T-helper 2 cell (primary cell): ENCODE data around the gene ZKSCAN1.

Experiments used
- DNase-seq, 5 experiments: peaks; one replicate each; pipeline versions ENCODE4 v3.0.0 to v3.0.0-alpha.2; 2012 to 2022

Gene ZKSCAN1

DNA sequence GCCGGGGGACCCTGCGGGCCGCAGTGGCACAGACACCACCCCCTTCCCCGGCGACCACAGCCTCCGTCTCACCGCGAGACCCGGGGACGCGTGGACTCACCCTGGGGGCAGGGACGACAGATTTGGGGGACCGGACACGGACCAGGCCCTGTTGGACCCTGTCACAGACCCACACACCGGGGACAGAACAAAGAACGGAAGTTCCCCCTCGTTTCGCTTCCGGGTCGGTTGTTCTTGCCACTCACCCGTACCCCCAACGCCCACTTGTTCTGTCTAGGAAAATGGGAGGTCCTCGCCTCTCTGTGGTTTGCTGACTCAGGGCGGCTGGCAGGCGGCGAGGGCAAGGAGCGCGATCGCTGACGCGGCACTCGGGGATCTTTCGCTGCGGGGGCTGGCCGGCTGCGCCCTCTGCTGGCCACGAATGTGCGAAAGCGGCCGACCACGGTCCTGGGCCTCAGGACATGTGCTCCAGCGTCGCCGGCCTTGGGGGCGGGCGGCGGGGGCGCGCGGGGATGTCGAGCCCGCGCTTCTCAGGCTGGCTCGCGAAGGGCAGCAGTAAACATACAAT is 66.2 kb downstream of the ZKSCAN1 start, which contains the start of gene ZNF3:
Gene ZNF3, minus strand, starts transcription at position 189 of the 568 bp plus-strand sequence. CDS start 4,366 bp downstream, outside the sequence.
- DNase-seq: peak; percentile 88 to 99 (median 95)

DNA sequence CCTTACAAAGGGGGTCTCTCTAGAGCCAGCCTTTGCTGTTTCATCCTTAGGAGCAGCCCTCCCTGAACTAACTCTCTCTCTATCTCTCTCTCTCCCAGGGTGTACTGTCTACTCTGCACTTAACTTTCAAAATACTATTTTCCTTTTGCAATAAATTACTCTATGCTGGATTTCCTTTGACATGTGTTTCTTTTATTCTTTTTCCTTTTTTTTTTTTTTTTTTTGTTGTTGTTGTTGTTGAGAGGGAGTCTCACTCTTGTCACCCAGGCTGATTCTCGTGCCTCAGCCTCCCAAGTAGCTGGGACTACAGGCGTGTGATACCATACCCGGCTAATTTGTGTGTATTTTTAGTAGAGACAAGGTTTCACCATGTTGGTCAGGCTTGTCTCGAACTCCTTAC is 67.6 kb downstream of the ZKSCAN1 start:
- no peak for DNase-seq

DNA sequence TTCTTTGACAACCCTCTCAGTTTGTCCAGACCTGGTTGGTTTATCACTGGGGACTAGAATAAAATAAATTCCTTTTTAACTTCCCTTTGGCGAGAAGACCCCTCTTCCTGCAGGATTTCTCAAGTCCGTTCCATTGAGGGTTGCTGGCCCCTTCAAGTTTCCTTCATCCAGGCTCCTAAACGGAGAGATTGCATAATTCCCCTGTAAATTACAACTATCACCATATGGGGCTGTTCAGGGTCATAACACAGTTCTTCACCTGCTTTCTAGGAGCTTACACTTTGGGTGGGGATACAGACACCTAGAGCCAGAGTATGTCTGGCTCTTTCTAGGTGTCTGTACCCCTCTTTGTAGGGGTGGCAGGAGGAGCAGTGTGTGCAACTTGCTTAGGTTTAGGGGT is 70.1 kb downstream of the ZKSCAN1 start:
- DNase-seq: no peak

DNA sequence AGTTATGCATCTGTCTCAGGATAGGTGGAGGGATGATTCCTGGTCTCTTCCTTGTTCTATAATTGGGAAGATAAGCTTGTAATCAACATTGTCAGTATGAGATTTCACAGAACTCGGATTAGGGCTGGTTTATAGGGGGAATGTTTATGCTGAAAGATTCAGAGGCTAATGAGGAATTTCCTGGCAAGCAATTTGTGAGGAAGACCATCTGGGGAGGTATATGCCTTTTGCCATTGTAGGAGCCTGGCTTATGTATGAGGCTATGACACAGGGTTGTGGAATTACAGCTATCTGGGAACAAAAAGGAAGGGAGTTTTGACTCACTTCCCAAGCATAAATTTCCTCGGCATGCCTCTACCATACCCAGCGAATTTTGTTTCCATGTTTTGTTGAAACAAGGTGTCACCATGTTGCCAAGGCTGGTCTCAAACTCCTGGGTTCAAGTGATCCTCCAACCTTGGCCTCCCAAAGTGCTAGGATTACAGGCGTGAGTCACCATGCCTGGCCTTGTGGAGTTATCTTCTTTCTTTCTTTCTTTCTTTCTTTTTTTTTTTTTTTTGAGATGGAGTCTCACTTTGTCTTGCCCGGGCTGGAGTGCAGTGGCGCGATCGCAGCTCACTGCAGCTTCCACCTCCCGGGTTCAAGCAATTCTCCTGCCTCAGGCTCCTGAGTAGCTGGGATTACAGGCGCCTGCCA is 71.8 kb downstream of the ZKSCAN1 start:
- no peak for DNase-seq

DNA sequence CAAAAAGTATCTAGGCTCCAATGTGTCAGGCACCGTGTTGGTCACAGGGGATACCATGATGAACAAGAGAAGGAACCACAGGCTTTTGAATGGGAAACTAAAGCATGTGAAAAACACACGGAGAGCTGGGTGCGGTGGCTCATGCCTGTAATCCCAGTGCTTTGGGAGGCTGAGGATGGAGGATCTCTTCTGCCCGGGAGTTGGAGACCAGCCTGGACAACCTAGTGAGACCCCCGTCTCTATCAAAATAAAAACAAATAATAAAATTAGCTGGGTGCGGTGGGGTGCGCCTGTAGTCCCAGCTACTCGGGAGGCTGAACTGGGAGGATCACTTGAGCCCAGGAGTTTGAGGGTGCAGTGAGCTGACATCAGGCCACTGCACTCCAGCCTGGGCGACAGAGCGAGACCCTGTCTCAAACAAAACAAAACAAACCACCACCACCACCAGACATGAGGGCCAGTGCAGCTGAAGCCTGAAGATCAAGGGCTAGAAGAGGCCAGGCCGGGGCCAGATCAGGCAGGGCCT is 72.8 kb downstream of the ZKSCAN1 start:
- no peak for DNase-seq

DNA sequence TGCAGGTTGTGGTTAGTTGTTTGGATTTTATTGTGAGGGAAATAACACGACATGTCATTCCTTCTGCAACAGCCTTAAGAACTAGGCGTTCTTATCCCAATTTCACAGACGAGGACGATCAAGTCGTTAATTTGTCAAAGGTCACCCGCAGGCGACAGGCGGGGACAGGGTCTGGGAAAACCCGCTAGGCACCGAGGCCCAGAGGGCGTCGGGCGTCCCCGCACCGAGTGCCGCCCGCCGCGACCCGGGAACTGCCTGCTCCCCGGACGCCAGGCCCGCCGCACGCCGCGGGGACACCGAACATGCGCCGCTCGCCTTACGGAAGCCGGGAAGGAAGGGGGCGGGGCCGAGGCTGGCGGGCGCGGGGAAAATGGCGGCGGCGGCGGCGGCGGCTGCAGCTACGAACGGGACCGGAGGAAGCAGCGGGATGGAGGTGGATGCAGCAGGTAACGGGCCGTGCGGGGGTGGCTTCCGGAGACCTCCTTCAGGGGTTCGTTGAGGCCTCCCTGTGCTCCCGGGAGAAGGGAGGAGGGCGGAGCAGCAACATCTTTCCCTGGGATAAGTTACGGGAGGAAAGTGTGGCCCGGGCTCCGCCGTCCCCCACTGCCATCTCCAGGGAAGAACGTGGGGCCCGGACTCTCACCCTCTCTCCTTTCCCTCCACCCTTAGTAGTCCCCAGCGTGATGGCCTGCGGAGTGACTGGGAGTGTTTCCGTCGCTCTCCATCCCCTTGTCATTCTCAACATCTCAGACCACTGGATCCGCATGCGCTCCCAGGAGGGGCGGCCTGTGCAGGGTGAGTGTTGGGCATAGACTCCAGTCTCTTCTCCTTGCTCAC is 73.4 kb downstream of the ZKSCAN1 start, which contains the start of gene COPS6:
Gene COPS6, plus strand, starts transcription at position 349 of the 837 bp plus-strand sequence. Its CDS starts 22 bp downstream, at position 371.
- DNase-seq: peak; percentile 81 to 89 (median 82)

DNA sequence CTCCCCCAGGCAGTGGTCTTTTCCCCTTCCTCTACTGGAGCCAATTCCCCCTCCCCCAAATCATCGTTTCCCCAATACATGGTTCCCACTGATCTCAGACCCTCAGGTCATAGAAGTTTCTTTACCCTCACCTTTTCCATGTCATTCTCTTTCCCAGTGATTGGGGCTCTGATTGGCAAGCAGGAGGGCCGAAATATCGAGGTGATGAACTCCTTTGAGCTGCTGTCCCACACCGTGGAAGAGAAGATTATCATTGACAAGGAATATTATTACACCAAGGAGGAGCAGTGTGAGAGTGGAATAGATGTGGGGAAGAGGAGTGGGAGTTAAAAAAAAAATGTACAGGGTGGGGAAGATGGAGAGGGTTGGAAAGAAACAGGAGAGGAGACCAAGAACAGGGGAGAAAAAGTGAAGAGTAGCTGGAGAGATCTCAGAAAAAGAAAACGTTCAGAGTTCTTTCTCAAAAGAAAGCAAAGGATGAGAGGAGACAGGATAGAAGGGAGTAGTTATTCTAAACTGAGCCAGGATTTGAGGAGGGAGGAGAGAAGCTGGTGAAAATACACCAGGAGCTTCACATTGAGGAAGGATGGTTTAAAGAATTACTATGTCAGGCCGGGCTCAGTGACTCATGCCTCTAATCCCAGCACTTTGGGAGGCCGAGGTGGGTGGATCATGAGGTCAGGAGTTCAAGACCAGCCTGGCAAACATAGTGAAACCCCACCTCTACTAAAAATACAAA is 74.2 kb downstream of the ZKSCAN1 start:
- no peak for DNase-seq

DNA sequence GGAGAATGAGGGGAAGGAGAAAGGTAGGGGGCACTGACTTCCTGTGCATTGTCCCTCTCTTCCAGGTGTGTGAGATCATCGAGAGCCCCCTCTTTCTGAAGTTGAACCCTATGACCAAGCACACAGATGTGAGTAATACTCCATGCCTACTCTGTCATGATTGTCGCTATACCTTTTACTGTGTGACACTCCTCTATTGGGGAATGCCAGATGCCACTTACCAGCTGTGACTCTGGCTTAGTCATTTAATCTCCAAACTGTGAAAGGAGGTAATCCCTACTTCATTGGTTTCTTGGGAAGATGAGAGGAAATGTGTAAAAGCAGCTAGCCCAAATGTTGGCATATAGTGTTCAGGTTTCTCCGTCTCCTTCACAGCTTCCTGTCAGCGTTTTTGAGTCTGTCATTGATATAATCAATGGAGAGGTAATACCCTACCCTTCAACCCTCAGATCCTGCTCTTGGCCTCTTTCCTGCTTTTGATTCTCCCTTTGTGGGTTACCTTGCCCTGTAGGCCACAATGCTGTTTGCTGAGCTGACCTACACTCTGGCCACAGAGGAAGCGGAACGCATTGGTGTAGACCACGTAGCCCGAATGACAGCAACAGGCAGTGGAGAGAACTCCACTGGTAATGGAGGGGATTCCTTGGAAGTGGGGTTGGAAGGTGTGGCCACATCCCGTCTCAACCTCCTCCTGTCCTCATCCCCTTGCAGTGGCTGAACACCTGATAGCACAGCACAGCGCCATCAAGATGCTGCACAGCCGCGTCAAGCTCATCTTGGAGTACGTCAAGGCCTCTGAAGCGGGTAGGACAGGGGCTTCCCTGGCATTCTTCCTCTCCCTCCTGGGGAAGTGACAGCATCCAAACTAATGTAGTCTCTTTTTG is 75.4 kb downstream of the ZKSCAN1 start:
- DNase-seq: no peak
